GM19397 (cell line): ENCODE measurements around the gene CCDC178.
"Not testable (repeated sequence)": the region's sequence is repeated elsewhere in the genome, so short reads cannot be mapped to it uniquely, and the experiment has no call there.

Source experiments
- ATAC-seq: cut with Tn5 transposase; IDR thresholded peaks from one replicate; pipeline ENCODE4 v1.9.1; 2021; ENCODE audit warnings: mild to moderate bottlenecking, moderate library complexity; ENCODE audit not compliant: unreplicated experiment

Gene CCDC178

GRCh38 chr18:33440060-33441043 lies at the start of gene CCDC178:
Gene CCDC178 (minus strand): TSS chr18:33440721. CDS start chr18:33412088, 28,633 bp downstream.
- no peak for ATAC-seq

- ATAC-seq, result no peak
Measured at GRCh38 chr18:33483908-33484307, 43.4 kb upstream of the CCDC178 start.

- no peak for ATAC-seq
Measured at GRCh38 chr18:33472509-33472908, 32.0 kb upstream of the CCDC178 start.

- no peak for ATAC-seq
Measured at GRCh38 chr18:33470216-33470615, 29.7 kb upstream of the CCDC178 start.

GRCh38 chr18:33469699-33470098 lies 29.2 kb upstream of the CCDC178 start:
- no peak for ATAC-seq

GRCh38 chr18:33467531-33467930 lies 27.0 kb upstream of the CCDC178 start:
- no peak for ATAC-seq

GRCh38 chr18:33466822-33467221 lies 26.3 kb upstream of the CCDC178 start:
- no peak for ATAC-seq

- ATAC-seq, result no peak
Measured at GRCh38 chr18:33460681-33461080, 20.2 kb upstream of the CCDC178 start.

GRCh38 chr18:33459612-33460011 lies 19.1 kb upstream of the CCDC178 start:
- ATAC-seq, result no peak

GRCh38 chr18:33446604-33447003 lies 6.1 kb upstream of the CCDC178 start:
- ATAC-seq, result no peak

GRCh38 chr18:33444709-33445108 lies 4.2 kb upstream of the CCDC178 start:
- no peak for ATAC-seq

GRCh38 chr18:33432857-33433256 lies 7.7 kb downstream of the CCDC178 start:
- no peak for ATAC-seq

- ATAC-seq, result no peak
Measured at GRCh38 chr18:33427549-33427948, 13.0 kb downstream of the CCDC178 start.

- ATAC-seq, result no peak
Measured at GRCh38 chr18:33424266-33424946, 16.1 kb downstream of the CCDC178 start.

GRCh38 chr18:33421225-33421624 lies 19.3 kb downstream of the CCDC178 start:
- no peak for ATAC-seq

GRCh38 chr18:33404244-33404873 lies 36.2 kb downstream of the CCDC178 start:
- ATAC-seq, result no peak

GRCh38 chr18:33398939-33399338 lies 41.6 kb downstream of the CCDC178 start:
- ATAC-seq, result not testable (repeated sequence)

- no peak for ATAC-seq
Measured at GRCh38 chr18:33375829-33376228, 64.7 kb downstream of the CCDC178 start.

GRCh38 chr18:33372442-33372841 lies 68.1 kb downstream of the CCDC178 start:
- no peak for ATAC-seq

- no peak for ATAC-seq
Measured at GRCh38 chr18:33369711-33370449, 70.6 kb downstream of the CCDC178 start.

- no peak for ATAC-seq
Measured at GRCh38 chr18:33356735-33357134, 83.8 kb downstream of the CCDC178 start.
